Kidney tubule cell (primary cell): ENCODE results near the gene ESRP2.
A peak's percentile ranks its signal among the peaks of the same experiment; 100 is the strongest.

Experiments used
- DNase-seq: peaks from one replicate; pipeline ENCODE4 v3.0.0-alpha.2; 2018; ENCODE audit warnings: low spot score

The ESRP2 gene

GRCh38 chr16:68217506-68217905 lies 18.4 kb downstream of the ESRP2 start:
- no peak for DNase-seq

- DNase-seq = no peak
Observed at GRCh38 chr16:68216240-68216639, 19.7 kb downstream of the ESRP2 start.

GRCh38 chr16:68215302-68215701 lies 20.6 kb downstream of the ESRP2 start:
- DNase-seq = no peak

- no peak for DNase-seq
Observed at GRCh38 chr16:68214726-68215125, 21.2 kb downstream of the ESRP2 start.

GRCh38 chr16:68206245-68206644 lies 29.7 kb downstream of the ESRP2 start:
- DNase-seq = no peak

GRCh38 chr16:68202091-68202519 lies 33.8 kb downstream of the ESRP2 start:
- DNase-seq = no peak

GRCh38 chr16:68200088-68200783 lies 35.7 kb downstream of the ESRP2 start:
- no peak for DNase-seq

- DNase-seq = peak; percentile 91
Observed at GRCh38 chr16:68197250-68197649, 38.7 kb downstream of the ESRP2 start.

- no peak for DNase-seq
Observed at GRCh38 chr16:68194251-68194650, 41.7 kb downstream of the ESRP2 start.

GRCh38 chr16:68190736-68191510 lies 45.0 kb downstream of the ESRP2 start:
- DNase-seq = no peak

GRCh38 chr16:68190081-68190480 lies 45.8 kb downstream of the ESRP2 start:
- DNase-seq = no peak

- no peak for DNase-seq
Observed at GRCh38 chr16:68188170-68188569, 47.8 kb downstream of the ESRP2 start.

- DNase-seq = no peak
Observed at GRCh38 chr16:68187505-68187904, 48.4 kb downstream of the ESRP2 start.

- no peak for DNase-seq
Observed at GRCh38 chr16:68186877-68187276, 49.0 kb downstream of the ESRP2 start.

GRCh38 chr16:68183046-68183445 lies 52.9 kb downstream of the ESRP2 start:
- no peak for DNase-seq

GRCh38 chr16:68179855-68180254 lies 56.1 kb downstream of the ESRP2 start:
- no peak for DNase-seq

GRCh38 chr16:68179196-68179795 lies 56.6 kb downstream of the ESRP2 start:
- DNase-seq = no peak
